Astrocyte of the spinal cord (primary cell): ENCODE results near the gene CDON.
"Not testable (repeated sequence)": the region's sequence is repeated elsewhere in the genome, so short reads cannot be mapped to it uniquely, and the experiment has no call there.

Source experiments
- DNase-seq: peaks from one replicate; pipeline ENCODE4 v3.0.0; 2011; ENCODE audit warnings: low read depth, low spot score
- H3K4me3 ChIP-seq: 2 replicates; pipeline ENCODE4 v1.5.1; 2011; ENCODE audit warnings: low read depth, mild to moderate bottlenecking, low read length, moderate library complexity
- CTCF ChIP-seq: IDR thresholded peaks from 2 replicates; pipeline ENCODE4 v1.5.1; 2012; ENCODE audit warnings: low read depth, mild to moderate bottlenecking, low read length, inconsistent platforms
- in situ Hi-C: cut with HindIII; loops from 2 replicates; pipeline ENCODE4 v1.10.0; 2017; ENCODE audit warnings: low sequenced_read_pairs

CDON gene

GRCh38 chr11:125918140-125918840 is 144.4 kb downstream of the CDON start:
- TF ChIP-seq CTCF: no peak
- no peak overlapping the region for H3K4me3 ChIP-seq
- no peak for DNase-seq
- in situ Hi-C loops: no loop called here

DNA sequence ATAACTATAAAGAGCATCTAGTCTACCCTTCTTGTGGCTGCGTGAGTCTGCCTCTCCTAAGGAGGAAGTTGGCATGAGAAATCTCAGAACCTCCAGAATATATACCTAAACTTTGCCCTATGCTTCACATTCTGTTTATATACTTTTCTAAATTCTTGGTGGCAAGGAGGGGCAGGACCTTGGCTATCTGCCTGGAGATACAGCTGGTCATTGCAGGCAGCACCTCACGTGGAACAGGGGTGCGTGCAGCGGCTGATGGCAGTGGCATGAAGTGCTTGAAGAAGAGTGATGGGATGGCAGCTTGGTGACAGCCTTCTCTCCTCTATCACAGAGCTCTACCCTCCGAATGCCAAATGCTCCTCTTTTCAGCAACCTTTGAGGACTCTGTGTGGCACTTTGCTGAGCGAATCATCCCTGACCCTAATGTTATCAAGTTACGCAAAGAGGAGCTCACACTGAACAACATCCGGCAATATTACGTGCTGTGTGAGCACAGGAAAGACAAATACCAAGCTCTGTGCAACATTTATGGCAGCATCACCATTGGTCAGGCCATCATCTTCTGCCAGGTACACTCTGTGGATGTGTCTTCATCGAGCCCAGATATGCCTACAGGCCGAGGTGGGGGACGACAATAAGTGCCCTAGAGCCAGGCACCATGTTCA is 145.9 kb downstream of the CDON start:
- DNase-seq: no peak
- no peak for TF ChIP-seq CTCF
- in situ Hi-C loops: no loop called here
- no peak overlapping the region for H3K4me3 ChIP-seq

DNA sequence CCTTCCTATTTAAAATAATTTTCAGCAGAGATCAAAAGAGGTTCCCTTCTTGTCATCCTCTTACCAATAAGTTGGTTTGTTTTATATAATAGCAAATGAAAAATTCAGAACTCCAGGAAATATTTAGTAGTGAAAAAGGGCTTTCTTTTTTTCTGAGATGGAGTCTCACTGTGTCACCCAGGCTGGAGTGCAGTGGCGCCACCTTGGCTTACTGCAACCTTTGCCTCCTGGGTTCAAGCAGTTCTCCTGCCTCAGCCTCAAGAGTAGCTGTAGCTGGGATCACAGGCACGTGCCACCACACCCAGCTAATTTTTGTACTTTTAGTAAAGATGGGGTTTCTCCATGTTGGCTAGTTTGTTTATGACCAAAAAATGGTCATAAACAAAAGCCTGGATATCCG is 148.1 kb downstream of the CDON start:
- DNase-seq, in situ Hi-C loops: not testable (repeated sequence)

GRCh38 chr11:125910226-125910849 is 152.3 kb downstream of the CDON start:
- DNase-seq: no peak
- no peak overlapping the region for H3K4me3 ChIP-seq
- in situ Hi-C loops: no loop called here
- no peak for TF ChIP-seq CTCF

More for the DNA sequence above, 148.1 kb downstream of the CDON start:
- not testable (repeated sequence) for H3K4me3 ChIP-seq
